Mesothelial cell of epicardium (in vitro differentiated cells): ENCODE measurements around the gene EPS8. TPM values are rescaled to one million over a fixed set of nuclear protein-coding genes. Genes with fewer than 3 reads are reported as not detected.

ENCODE experiments used
- DNase-seq, 2 experiments: peaks; one replicate each; pipeline ENCODE4 v3.0.0; 2021; ENCODE audit warnings: low spot score in 2 of 2; ENCODE audit not compliant: unreplicated experiment in 2 of 2
- H3K27ac Mint-ChIP-seq: 2 replicates; pipeline ENCODE4 v1.8.0; 2021; ENCODE audit warnings: mixed read lengths
- H3K27me3 Mint-ChIP-seq: 2 replicates; pipeline ENCODE4 v1.8.0; 2021; ENCODE audit warnings: low read depth, mixed read lengths
- H3K36me3 Mint-ChIP-seq: 2 replicates; pipeline ENCODE4 v1.8.0; 2021; ENCODE audit warnings: mixed read lengths
- H3K4me1 Mint-ChIP-seq: 2 replicates; pipeline ENCODE4 v1.8.0; 2021; ENCODE audit warnings: mixed read lengths
- H3K4me3 Mint-ChIP-seq: 2 replicates; pipeline ENCODE4 v1.8.0; 2021; ENCODE audit warnings: mild to moderate bottlenecking, moderate library complexity, mixed read lengths
- H3K9me3 Mint-ChIP-seq: 2 replicates; pipeline ENCODE4 v1.8.0; 2021; ENCODE audit warnings: mixed read lengths
- CTCF ChIP-seq: fragments of 200-600 bp; sonication (generic); IDR thresholded peaks from one replicate; pipeline ENCODE4 v1.5.0; 2021; ENCODE audit warnings: antibody characterized with exemption; ENCODE audit not compliant: unreplicated experiment
- total RNA-seq: library from RNA; stranded (reverse); gene quantifications from 3 replicates; pipeline ENCODE4 v1.2.1, GENCODE V29; 2021

The EPS8 gene
- total RNA-seq, 1 donor from 2014 or later = 24.8 TPM

GRCh38 chr12:15701206-15701605, 88.0 kb downstream of the EPS8 start:
- Mint-ChIP-seq H3K9me3 (no peaks in the 10 kb centered on the region), H3K27me3 (no peaks in the 10 kb centered on the region), H3K36me3 (no peaks in the 10 kb centered on the region), H3K4me1 (peaks cover 17% of the 10 kb centered on the region), H3K27ac (no peak overlapping the region), H3K4me3 (no peak overlapping the region)
- DNase-seq = no peak
- TF ChIP-seq CTCF = no peak

GRCh38 chr12:15700595-15700994, 88.6 kb downstream of the EPS8 start:
- Mint-ChIP-seq H3K9me3 (no peaks in the 10 kb centered on the region), H3K27ac (peak overlapping the region; percentile 58), H3K36me3 (no peaks in the 10 kb centered on the region), H3K4me3 (no peak overlapping the region), H3K27me3 (no peaks in the 10 kb centered on the region), H3K4me1 (peaks cover 14% of the 10 kb centered on the region)
- TF ChIP-seq CTCF = no peak
- no peak for DNase-seq

DNA sequence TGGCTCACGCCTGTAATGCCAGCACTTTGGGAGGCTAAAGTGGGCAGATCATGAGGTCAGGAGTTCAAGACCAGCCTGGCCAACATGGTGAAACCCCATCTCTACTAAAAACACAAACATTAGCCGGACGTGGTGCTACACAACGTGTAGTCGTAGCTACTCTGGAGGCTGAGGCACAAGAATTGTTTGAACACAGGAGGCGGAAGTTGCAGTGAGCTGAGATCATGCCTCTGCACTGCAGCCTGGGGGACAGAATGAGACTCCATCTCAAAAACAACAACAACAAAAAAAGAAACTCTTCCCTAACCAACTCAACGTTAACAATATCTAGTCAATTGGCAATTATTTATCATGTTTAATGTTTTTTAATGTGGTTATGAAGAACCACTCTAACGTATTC, 89.3 kb downstream of the EPS8 start:
- Mint-ChIP-seq H3K4me3 (no peak overlapping the region), H3K36me3 (no peaks in the 10 kb centered on the region), H3K27me3 (no peaks in the 10 kb centered on the region), H3K27ac (no peak overlapping the region), H3K9me3 (no peaks in the 10 kb centered on the region), H3K4me1 (peaks cover 14% of the 10 kb centered on the region)
- no peak for DNase-seq
- no peak for TF ChIP-seq CTCF

DNA sequence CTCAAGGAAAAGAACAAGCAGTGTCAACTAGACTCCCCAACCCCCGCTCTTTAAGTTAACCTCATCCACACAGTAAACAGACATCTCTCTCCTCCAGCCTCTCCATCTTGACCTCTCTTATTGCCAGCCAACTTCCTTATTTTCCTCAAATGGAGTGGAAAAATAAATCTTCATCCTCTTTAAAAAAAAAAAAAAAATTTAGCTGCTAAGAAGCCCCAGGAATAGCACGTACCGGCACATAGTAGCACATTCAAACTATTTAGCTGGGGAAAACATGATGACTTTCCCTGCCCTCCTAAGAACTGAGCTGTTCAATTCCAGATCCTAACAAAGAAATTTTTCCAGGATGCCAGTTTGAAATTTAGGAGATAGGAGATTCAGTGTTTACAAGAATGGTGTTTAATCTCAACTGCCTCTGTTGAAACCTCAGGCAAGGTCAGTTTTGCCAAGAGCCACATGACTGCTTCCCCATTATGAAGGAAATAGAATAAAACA, 90.8 kb downstream of the EPS8 start:
- Mint-ChIP-seq H3K4me3 (no peak overlapping the region), H3K4me1 (peaks cover 14% of the 10 kb centered on the region), H3K27me3 (no peaks in the 10 kb centered on the region), H3K9me3 (peaks cover 4% of the 10 kb centered on the region), H3K27ac (no peak overlapping the region), H3K36me3 (no peaks in the 10 kb centered on the region)
- DNase-seq = no peak
- no peak for TF ChIP-seq CTCF

DNA sequence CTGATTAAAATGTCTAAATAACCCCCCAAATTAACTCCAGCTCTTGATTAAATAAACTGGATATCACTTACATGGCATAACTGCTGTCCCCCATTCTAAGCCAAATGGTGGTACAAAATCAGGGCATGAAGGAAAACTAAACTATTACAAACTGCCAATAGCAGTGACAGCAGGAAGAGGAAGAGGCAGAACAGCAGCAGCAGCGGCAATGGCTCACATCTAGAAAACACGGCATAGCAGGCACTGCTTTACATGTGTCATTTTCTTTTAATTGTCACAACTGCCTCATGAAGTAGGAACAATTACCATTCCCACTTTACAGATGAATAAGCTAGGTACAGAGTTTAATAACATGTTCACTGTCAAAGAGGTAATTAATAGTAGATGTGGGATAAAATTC, 92.0 kb downstream of the EPS8 start:
- Mint-ChIP-seq H3K36me3 (no peaks in the 10 kb centered on the region), H3K27me3 (no peaks in the 10 kb centered on the region), H3K9me3 (peaks cover 12% of the 10 kb centered on the region), H3K27ac (no peak overlapping the region), H3K4me3 (no peak overlapping the region), H3K4me1 (peaks cover 12% of the 10 kb centered on the region)
- DNase-seq = no peak
- no peak for TF ChIP-seq CTCF
